H1 (cell line): ENCODE data around the gene FAM170B. TPM values are rescaled to one million over a fixed set of nuclear protein-coding genes. Genes with fewer than 3 reads are reported as not detected.

Experiments
- ASH2L ChIP-seq: fragments of 200-600, 300-600 bp; sonication (generic); IDR thresholded peaks from one replicate; pipeline ENCODE4 v1.7.1; 2017; ENCODE audit warnings: low read length
- BACH1 ChIP-seq: IDR thresholded peaks from 2 replicates; pipeline ENCODE4 v1.6.1; 2012; ENCODE audit warnings: low read length, improper control_type of control experiment
- BCL11A ChIP-seq, 2 experiments: IDR thresholded peaks; one replicate each; pipeline ENCODE4 v1.6.1; 2011; ENCODE audit warnings: low read depth in 2 of 2, low read length in 2 of 2, mild to moderate bottlenecking in 2 of 2
- CEBPB ChIP-seq: IDR thresholded peaks from 2 replicates; pipeline ENCODE4 v1.6.1; 2012; ENCODE audit warnings: low read depth, low read length
- CREB1 ChIP-seq: IDR thresholded peaks from 2 replicates; pipeline ENCODE4 v1.6.1; 2012; ENCODE audit warnings: inconsistent platforms
- GTF2F1 ChIP-seq: IDR thresholded peaks from 2 replicates; pipeline ENCODE4 v1.6.1; 2012; ENCODE audit warnings: low read depth, low read length, improper control_type of control experiment, borderline replicate concordance
- KDM4A ChIP-seq: IDR thresholded peaks from one replicate; pipeline ENCODE4 v1.7.1; 2012; ENCODE audit warnings: low read depth, mild to moderate bottlenecking, moderate library complexity, low read length, inconsistent platforms; ENCODE audit not compliant: severe bottlenecking
- SRF ChIP-seq: IDR thresholded peaks from 2 replicates; pipeline ENCODE4 v1.6.1; 2011; ENCODE audit warnings: mild to moderate bottlenecking, low read depth, low read length, moderate library complexity
- TBP ChIP-seq: IDR thresholded peaks from 2 replicates; pipeline ENCODE4 v1.6.1; 2011; ENCODE audit warnings: low read depth, low read length, improper control_type of control experiment
- polyA plus RNA-seq, 7 experiments: library from polyadenylated mRNA; depleted of rRNA in 3 of 7; stranded (reverse) in 5 of 7; unstranded in 2 of 7; fragments of >200 nt in 5 of 7; fragments of 200-250 nt in 2 of 7; gene quantifications; 1 replicate in 5 of 7; 2 replicates in 1 of 7; 4 replicates in 1 of 7; pipeline versions ENCODE4 v1.2.1 to v1.2.3, GENCODE V29; 2011 to 2013; ENCODE audit warnings: missing spikeins in 2 of 7, mixed read lengths in 2 of 7
- total RNA-seq: library from RNA; stranded (reverse); fragmentation: NEBNext Ultra II Directional; extraction: Animal tissue kit (Norgen Biotek cat#: 25700); gene quantifications from 2 replicates; pipeline ENCODE4 v1.2.1, GENCODE V29; 2021
- TF ChIP-seq, protein P1 (sequence below): fragments of 300-600 bp; sonication (generic); IDR thresholded peaks from 2 replicates; pipeline ENCODE4 v1.7.1; 2012; ENCODE audit warnings: low read length, moderate library complexity, mild to moderate bottlenecking, inconsistent platforms; ENCODE audit not compliant: insufficient replicate concordance
- TF ChIP-seq, protein P2 (sequence below): IDR thresholded peaks from 2 replicates; pipeline ENCODE4 v1.6.1; 2012; ENCODE audit warnings: low read length, inconsistent platforms

Gene FAM170B
- total and polyA plus RNA-seq, 2 of the 8 experiments (the other 6 are each of a cell fraction or from before 2014, with no cell fraction given): not detected

DNA sequence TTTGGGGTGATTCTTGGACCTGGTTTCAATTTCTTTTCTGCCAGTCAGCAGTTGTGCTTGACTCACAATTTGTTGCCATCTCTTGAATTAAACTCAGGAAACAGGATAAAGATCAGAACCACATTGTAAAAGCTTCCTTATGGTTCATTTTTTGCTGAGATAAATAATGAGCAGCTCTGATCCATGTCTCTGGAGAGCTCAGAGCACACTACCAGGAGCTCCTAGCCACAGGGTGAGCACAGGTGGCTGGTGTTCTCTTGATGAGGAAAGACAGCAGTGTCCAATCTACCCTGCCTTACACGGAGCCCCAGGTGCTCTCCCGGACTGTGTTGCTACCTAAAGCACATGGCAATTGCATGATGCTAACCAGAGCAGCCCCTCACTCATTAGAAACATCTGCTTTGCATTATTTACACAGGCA, 17.2 kb upstream of the FAM170B start (continued):
- TF ChIP-seq, protein P1, sequence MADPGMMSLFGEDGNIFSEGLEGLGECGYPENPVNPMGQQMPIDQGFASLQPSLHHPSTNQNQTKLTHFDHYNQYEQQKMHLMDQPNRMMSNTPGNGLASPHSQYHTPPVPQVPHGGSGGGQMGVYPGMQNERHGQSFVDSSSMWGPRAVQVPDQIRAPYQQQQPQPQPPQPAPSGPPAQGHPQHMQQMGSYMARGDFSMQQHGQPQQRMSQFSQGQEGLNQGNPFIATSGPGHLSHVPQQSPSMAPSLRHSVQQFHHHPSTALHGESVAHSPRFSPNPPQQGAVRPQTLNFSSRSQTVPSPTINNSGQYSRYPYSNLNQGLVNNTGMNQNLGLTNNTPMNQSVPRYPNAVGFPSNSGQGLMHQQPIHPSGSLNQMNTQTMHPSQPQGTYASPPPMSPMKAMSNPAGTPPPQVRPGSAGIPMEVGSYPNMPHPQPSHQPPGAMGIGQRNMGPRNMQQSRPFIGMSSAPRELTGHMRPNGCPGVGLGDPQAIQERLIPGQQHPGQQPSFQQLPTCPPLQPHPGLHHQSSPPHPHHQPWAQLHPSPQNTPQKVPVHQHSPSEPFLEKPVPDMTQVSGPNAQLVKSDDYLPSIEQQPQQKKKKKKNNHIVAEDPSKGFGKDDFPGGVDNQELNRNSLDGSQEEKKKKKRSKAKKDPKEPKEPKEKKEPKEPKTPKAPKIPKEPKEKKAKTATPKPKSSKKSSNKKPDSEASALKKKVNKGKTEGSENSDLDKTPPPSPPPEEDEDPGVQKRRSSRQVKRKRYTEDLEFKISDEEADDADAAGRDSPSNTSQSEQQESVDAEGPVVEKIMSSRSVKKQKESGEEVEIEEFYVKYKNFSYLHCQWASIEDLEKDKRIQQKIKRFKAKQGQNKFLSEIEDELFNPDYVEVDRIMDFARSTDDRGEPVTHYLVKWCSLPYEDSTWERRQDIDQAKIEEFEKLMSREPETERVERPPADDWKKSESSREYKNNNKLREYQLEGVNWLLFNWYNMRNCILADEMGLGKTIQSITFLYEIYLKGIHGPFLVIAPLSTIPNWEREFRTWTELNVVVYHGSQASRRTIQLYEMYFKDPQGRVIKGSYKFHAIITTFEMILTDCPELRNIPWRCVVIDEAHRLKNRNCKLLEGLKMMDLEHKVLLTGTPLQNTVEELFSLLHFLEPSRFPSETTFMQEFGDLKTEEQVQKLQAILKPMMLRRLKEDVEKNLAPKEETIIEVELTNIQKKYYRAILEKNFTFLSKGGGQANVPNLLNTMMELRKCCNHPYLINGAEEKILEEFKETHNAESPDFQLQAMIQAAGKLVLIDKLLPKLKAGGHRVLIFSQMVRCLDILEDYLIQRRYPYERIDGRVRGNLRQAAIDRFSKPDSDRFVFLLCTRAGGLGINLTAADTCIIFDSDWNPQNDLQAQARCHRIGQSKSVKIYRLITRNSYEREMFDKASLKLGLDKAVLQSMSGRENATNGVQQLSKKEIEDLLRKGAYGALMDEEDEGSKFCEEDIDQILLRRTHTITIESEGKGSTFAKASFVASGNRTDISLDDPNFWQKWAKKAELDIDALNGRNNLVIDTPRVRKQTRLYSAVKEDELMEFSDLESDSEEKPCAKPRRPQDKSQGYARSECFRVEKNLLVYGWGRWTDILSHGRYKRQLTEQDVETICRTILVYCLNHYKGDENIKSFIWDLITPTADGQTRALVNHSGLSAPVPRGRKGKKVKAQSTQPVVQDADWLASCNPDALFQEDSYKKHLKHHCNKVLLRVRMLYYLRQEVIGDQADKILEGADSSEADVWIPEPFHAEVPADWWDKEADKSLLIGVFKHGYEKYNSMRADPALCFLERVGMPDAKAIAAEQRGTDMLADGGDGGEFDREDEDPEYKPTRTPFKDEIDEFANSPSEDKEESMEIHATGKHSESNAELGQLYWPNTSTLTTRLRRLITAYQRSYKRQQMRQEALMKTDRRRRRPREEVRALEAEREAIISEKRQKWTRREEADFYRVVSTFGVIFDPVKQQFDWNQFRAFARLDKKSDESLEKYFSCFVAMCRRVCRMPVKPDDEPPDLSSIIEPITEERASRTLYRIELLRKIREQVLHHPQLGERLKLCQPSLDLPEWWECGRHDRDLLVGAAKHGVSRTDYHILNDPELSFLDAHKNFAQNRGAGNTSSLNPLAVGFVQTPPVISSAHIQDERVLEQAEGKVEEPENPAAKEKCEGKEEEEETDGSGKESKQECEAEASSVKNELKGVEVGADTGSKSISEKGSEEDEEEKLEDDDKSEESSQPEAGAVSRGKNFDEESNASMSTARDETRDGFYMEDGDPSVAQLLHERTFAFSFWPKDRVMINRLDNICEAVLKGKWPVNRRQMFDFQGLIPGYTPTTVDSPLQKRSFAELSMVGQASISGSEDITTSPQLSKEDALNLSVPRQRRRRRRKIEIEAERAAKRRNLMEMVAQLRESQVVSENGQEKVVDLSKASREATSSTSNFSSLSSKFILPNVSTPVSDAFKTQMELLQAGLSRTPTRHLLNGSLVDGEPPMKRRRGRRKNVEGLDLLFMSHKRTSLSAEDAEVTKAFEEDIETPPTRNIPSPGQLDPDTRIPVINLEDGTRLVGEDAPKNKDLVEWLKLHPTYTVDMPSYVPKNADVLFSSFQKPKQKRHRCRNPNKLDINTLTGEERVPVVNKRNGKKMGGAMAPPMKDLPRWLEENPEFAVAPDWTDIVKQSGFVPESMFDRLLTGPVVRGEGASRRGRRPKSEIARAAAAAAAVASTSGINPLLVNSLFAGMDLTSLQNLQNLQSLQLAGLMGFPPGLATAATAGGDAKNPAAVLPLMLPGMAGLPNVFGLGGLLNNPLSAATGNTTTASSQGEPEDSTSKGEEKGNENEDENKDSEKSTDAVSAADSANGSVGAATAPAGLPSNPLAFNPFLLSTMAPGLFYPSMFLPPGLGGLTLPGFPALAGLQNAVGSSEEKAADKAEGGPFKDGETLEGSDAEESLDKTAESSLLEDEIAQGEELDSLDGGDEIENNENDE: no peak
- TF ChIP-seq GTF2F1 (no peak), BCL11A (IDR thresholded peaks at IDR 0.05; ENCODE audit: low read depth in 2 of 2, low read length in 2 of 2) (no peak), CREB1 (no peak), SRF (no peak), ASH2L (no peak), KDM4A (no peak), CEBPB (no peak), BACH1 (no peak), TBP (no peak)
- TF ChIP-seq, protein P2, sequence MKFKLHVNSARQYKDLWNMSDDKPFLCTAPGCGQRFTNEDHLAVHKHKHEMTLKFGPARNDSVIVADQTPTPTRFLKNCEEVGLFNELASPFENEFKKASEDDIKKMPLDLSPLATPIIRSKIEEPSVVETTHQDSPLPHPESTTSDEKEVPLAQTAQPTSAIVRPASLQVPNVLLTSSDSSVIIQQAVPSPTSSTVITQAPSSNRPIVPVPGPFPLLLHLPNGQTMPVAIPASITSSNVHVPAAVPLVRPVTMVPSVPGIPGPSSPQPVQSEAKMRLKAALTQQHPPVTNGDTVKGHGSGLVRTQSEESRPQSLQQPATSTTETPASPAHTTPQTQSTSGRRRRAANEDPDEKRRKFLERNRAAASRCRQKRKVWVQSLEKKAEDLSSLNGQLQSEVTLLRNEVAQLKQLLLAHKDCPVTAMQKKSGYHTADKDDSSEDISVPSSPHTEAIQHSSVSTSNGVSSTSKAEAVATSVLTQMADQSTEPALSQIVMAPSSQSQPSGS: no peak
